EL (cell line): ENCODE data around the gene RWDD1.

ENCODE experiments used
- DNase-seq: peaks from one replicate; pipeline ENCODE4 v3.0.0-alpha.2; 2016

RWDD1 gene

DNA sequence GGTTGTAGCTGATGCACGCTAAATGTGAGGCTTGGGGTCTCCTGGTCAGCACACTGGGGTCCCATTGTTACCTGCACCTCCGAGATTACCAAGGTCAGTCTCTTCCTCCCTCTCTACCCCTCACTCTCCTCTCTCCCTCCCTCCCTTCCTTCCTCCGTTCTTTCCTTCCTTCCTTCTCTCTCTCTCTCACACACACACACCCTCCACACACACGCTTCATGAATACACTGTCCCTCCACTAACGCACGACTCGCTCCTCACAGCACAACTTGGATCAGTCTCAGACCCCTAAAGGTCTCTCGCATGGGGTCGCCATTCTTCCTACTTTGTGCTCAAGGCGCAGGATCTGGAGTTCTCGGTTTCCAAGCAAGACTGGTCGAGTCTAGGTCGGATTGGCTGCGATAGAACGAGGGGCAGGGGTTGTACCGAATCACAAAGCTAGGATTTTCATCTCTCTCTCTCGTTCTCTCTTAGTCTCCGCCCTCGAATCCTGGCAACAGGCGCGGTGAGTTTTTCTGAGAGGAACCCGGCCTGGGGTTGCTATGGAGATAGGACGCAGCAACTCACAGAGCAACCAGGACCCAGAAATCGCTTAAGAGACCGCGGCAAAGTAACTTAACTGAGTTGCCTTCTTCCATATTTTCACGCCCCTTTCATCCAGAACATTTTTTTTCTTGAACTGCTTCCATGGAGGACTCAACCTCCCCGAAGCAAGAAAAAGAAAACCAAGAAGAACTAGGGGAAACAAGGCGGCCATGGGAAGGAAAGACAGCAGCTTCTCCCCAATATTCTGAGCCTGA is 44.8 kb downstream of the RWDD1 start, which contains the start of gene RSPH4A:
Gene RSPH4A (plus strand): TSS at position 543 of the 800 bp plus-strand sequence. CDS start 145 bp downstream, at position 688.
- peak; percentile 97 for DNase-seq

DNA sequence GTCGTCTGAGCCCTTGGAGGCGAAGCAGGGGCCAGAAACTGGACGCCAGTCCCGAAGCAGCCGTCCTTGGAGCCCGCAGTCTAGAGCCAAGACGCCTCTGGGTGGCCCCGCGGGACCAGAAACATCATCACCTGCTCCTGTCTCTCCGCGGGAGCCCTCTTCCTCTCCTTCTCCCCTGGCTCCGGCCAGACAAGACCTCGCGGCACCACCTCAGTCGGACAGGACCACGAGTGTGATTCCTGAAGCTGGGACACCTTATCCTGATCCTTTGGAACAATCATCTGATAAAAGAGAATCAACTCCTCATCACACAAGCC is 45.4 kb downstream of the RWDD1 start:
- DNase-seq: no peak

- no peak for DNase-seq
Observed at GRCh38 chr6:116624036-116624805, 52.9 kb downstream of the RWDD1 start.

GRCh38 chr6:116625872-116626271 is 54.6 kb downstream of the RWDD1 start:
- no peak for DNase-seq

DNA sequence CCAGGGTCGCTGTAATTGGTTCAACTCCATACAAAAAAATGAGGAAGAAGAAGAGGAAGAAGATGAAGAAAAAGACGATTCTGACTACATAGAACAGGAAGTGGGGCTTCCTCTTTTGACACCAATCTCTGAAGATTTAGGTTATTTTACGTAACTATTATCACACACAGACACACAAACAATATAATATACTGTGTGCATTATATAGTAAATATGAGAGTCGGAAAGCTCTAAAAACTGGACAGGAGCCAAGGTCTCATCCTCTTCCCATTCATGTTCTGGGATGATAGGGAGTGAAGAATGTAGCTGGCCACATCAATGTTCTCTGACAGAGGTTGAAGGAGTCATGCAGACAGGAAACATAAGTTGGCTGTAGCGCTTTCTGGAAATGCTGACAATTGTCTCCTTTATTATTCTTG is 58.3 kb downstream of the RWDD1 start:
- no peak for DNase-seq

DNA sequence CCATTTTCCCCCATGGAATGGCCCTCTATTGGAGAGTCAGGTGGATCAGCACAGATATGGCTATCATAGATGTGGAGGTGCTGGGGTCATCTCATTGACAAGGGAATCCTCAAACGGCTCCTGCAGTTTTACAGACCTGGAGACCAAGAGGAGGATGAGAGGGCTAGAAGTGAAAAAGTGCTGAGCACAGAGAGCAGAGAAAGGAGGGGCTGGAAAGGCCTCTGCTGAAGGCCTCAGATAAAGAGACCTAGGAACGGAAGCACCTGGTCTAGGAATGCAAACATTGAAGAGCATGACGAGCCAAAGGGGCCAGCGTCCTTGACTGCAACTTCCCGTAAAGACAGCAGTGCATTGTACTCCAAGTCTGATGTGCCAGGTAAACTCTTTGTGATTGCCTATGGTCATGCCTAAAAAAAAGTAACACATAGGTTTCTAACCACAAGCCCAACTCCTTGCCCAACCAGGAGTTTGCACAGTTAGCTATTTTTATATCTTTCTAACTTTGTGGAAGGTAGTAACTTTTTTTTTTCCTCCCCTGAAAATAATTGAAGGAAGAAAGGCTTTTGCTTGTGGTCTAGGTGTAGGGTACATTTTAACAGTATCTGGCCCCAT is 60.2 kb downstream of the RWDD1 start:
- no peak for DNase-seq

- DNase-seq: no peak
Observed at GRCh38 chr6:116633685-116634084, 62.4 kb downstream of the RWDD1 start.
